Thyroid gland (tissue), 4 donors: Measurements from ENCODE around the gene CREB3L2. TPM values are rescaled to one million over a fixed set of nuclear protein-coding genes. Genes with fewer than 3 reads are reported as not detected.

ENCODE experiments used
- DNase-seq, 2 donors: peaks; one replicate each; pipeline ENCODE4 v3.0.0-alpha.2; 2019
- H3K27ac ChIP-seq, 3 donors: fragments of 200-600 bp; sonication (generic); 1 replicate in 2 of 3; 2 replicates in 1 of 3; pipeline ENCODE4 v1.5.1; 2016 to 2019; ENCODE audit warnings: mild to moderate bottlenecking in 1 of 3, moderate library complexity in 1 of 3
- H3K27me3 ChIP-seq: fragments of 200-600 bp; sonication (generic); one replicate; pipeline ENCODE4 v1.5.1; 2019
- H3K36me3 ChIP-seq, 2 donors: fragments of 200-600 bp; sonication (generic); one replicate each; pipeline ENCODE4 v1.5.1; 2016 to 2019
- H3K4me1 ChIP-seq, 2 donors: fragments of 200-600 bp; sonication (generic); one replicate each; pipeline ENCODE4 v1.5.1; 2017 to 2019
- H3K4me3 ChIP-seq, 3 donors: fragments of 200-600 bp; sonication (generic); replicated peaks in 1 of 3; 1 replicate in 2 of 3; 2 replicates in 1 of 3; pipeline ENCODE4 v1.5.1; 2016; ENCODE audit warnings: mild to moderate bottlenecking in 1 of 3
- H3K9me3 ChIP-seq: fragments of 200-600 bp; sonication (generic); one replicate; pipeline ENCODE4 v1.5.1; 2017
- POLR2A ChIP-seq, 2 donors: fragments of 450-650 bp; IDR thresholded peaks; one replicate each; pipeline ENCODE4 v1.6.1; 2017; ENCODE audit warnings: antibody characterized with exemption in 2 of 2, mild to moderate bottlenecking in 2 of 2, moderate library complexity in 1 of 2
- WGBS, 2 donors: methylation state at CpG; one replicate each; pipeline ENCODE4 v1.1.5; 2017; 5-methylcytosine and 5-hydroxymethylcytosine counted together
- intact Hi-C: fragments of 100-400 bp; cut with DNase I; formaldehyde crosslinking; loops from one replicate; pipeline ENCODE4 v1.15.1; 2023
- total RNA-seq, 4 donors: library from RNA; depleted of rRNA; stranded (reverse); fragments of >200 nt; gene quantifications; one replicate each; pipeline ENCODE4 v1.2.3, GENCODE V29; 2016
- TF ChIP-seq, protein P1 (sequence below), 6 experiments: fragments of 200-600 bp in 3 of 6; fragments of 450-650 bp in 3 of 6; sonication (generic) in 3 of 6; IDR thresholded peaks; one replicate each; pipeline ENCODE4 v1.5.1; 2016 to 2019; ENCODE audit warnings: antibody characterized with exemption in 6 of 6, mild to moderate bottlenecking in 2 of 6, inconsistent platforms in 1 of 6, moderate library complexity in 1 of 6

CREB3L2 gene
- total RNA-seq, 4 donors from 2014 or later: 86.1 to 143 (median 103) TPM

DNA sequence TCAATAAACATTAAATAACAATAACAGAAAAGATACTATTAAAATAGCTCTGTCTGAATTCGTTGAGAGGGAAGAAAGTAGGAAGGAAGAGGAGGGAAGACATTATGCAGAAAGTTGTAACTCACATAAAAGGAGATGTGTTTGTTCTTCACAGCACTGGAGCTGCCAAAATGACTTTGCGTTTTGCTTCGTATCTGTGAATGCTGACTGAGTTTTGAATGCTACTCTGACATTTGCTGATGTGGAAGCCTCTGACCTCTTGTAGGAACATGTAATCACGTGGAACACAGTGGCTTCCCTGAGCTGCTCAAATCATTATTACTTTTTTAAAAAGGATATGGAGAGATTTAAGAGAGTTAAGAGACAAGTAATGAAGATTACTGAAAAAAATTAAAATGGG lies 139.5 kb downstream of the CREB3L2 start:
- 53 to 67% methylated on average over 4 of the region's 4 CpGs for WGBS, 2 donors
- no peaks in the 10 kb centered on the region for H3K27me3 ChIP-seq
- DNase-seq: no peak
- H3K9me3 ChIP-seq: no peaks in the 10 kb centered on the region
- no peak overlapping the region for H3K4me3 ChIP-seq
- intact Hi-C loops: no loop called here
- TF ChIP-seq, protein P1, sequence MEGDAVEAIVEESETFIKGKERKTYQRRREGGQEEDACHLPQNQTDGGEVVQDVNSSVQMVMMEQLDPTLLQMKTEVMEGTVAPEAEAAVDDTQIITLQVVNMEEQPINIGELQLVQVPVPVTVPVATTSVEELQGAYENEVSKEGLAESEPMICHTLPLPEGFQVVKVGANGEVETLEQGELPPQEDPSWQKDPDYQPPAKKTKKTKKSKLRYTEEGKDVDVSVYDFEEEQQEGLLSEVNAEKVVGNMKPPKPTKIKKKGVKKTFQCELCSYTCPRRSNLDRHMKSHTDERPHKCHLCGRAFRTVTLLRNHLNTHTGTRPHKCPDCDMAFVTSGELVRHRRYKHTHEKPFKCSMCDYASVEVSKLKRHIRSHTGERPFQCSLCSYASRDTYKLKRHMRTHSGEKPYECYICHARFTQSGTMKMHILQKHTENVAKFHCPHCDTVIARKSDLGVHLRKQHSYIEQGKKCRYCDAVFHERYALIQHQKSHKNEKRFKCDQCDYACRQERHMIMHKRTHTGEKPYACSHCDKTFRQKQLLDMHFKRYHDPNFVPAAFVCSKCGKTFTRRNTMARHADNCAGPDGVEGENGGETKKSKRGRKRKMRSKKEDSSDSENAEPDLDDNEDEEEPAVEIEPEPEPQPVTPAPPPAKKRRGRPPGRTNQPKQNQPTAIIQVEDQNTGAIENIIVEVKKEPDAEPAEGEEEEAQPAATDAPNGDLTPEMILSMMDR (IDR thresholded peaks at IDR 0.05): no peak
- TF ChIP-seq POLR2A (IDR thresholded peaks at IDR 0.05): no peak
- peaks cover 0 to 8% of the 10 kb centered on the region in 2 donors for H3K36me3 ChIP-seq
- no peak overlapping the region for H3K27ac ChIP-seq
- no peaks in the 10 kb centered on the region for H3K4me1 ChIP-seq

DNA sequence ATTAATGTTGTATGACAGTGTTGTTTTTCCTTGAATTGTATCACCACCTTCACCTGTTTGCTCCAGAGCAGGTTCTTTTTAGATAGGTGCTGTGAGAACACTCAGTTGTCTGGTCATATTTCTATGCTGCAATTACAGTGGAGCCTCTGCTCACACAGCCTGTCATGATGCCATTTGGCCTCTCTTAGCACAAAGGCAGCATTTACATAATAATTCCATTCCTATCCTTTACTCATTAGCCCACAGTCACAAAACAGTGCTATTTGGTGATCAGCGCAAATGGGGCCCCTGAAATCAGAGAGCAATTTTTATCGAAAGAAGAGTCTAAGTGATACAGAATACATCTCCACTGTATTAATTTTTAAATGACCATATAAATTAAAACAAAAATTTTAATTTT lies 141.3 kb downstream of the CREB3L2 start:
- H3K9me3 ChIP-seq: no peaks in the 10 kb centered on the region
- no peaks in the 10 kb centered on the region for H3K27me3 ChIP-seq
- H3K27ac ChIP-seq: no peak overlapping the region
- no peak overlapping the region for H3K4me3 ChIP-seq
- no peak for TF ChIP-seq POLR2A (IDR thresholded peaks at IDR 0.05)
- TF ChIP-seq, protein P1 (IDR thresholded peaks at IDR 0.05): no peak
- no peak for DNase-seq
- H3K4me1 ChIP-seq: no peaks in the 10 kb centered on the region
- WGBS, 2 donors: 98 to 99% methylated on average over 2 of the region's 2 CpGs
- H3K36me3 ChIP-seq: peaks cover 0 to 7% of the 10 kb centered on the region in 2 donors
- intact Hi-C loops: no loop called here

DNA sequence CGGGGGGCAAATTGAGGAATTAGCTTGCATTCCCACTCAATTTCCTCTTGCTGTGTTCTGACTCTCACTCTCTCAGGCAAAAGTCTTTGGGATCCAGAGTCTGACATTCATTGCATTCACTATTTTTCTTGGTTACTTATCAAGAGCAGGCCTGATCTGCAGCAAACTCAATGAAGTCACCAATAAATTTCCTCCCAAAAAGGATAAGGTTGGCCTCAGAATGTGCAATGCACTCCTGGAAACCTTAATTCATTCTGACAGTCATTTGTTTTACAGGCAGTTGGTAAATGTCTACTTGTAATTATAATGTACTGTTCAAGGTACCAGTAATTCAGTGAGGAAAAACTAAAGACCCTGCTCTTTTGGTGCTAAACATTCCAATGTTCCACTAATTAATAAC lies 148.8 kb downstream of the CREB3L2 start:
- no peaks in the 10 kb centered on the region for H3K4me1 ChIP-seq
- WGBS, 2 donors: 90 to 95% methylated on average over 1 of the region's 1 CpG
- no peaks in the 10 kb centered on the region for H3K27me3 ChIP-seq
- TF ChIP-seq, protein P1 (IDR thresholded peaks at IDR 0.05): no peak
- TF ChIP-seq POLR2A (IDR thresholded peaks at IDR 0.05): no peak
- no peak for DNase-seq
- intact Hi-C loops: no loop called here
- no peak overlapping the region for H3K4me3 ChIP-seq
- no peaks in the 10 kb centered on the region for H3K36me3 ChIP-seq
- H3K27ac ChIP-seq: no peak overlapping the region
- no peaks in the 10 kb centered on the region for H3K9me3 ChIP-seq

DNA sequence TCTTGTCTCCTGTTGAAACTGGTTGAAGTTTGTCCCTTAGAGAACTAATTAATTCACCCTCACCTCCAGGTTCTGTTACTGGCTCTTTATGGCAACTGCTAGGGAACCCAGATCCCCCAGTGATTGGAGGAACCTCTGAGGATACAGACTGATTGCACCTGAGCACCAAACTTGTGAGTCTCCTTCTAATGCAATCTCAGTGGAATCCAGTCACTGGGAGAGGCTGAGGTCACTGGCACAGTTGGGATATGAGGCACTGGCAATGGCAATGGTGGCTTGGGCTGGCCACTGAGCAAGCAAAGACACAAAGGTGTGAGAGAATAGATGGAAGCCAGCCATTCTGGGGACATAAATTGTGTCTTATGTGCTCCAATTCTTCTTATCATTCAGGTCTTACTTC lies 149.8 kb downstream of the CREB3L2 start:
- Histone ChIP-seq H3K36me3 (no peaks in the 10 kb centered on the region), H3K4me1 (peaks cover 0 to 3% of the 10 kb centered on the region in 2 donors), H3K4me3 (no peak overlapping the region), H3K27me3 (no peaks in the 10 kb centered on the region), H3K27ac (no peak overlapping the region), H3K9me3 (no peaks in the 10 kb centered on the region)
- intact Hi-C loops: no loop called here
- DNase-seq: no peak
- TF ChIP-seq, protein P1 (IDR thresholded peaks at IDR 0.05): no peak
- no peak for TF ChIP-seq POLR2A (IDR thresholded peaks at IDR 0.05)

DNA sequence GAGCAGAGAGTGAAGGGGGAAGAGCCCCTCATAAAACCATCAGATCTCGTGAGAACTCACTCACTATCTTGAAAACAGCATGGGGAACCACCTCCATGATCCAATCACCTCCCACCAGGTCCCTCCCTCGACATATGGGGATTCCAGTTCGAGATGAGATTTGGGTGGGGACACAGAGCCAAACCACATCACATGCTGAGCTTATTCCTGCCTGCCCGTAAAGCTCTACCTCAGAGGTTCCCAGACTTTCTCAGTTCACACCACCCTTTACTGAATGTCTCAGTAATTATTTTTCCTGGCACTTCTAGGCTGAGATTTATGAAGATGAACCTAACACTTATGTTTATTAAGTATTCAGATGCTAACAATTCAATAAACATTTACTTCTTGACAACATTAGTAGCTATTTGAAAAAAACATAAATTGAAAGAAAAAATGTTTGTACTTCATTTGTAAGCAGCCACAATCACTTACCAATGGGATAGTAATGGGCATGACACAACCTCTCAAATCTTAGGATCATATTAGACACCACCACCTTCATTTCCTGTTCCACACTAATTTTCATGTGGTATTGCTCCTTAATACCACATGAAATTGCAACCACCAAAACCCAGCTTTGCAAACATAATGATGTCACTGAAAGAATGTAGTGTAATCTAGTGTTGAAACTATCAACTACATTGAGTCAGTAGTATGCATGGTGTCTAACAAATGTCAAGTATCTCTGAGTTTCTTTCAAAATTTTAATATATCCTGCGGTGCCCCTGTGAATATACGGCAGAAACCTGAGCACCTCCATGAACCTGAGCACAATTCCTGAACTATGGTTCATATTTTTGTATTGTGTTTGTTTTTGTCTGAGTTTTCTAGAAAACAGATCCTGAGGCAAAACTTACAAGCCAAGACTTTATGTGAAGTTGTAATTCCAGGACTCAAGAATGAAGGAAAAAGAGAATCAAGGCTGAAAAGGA lies 150.6 kb downstream of the CREB3L2 start:
- no peak for TF ChIP-seq POLR2A (IDR thresholded peaks at IDR 0.05)
- TF ChIP-seq, protein P1 (IDR thresholded peaks at IDR 0.05): no peak
- Histone ChIP-seq H3K27me3 (no peaks in the 10 kb centered on the region), H3K9me3 (no peaks in the 10 kb centered on the region), H3K4me1 (peaks cover 0 to 6% of the 10 kb centered on the region in 2 donors), H3K4me3 (no peak overlapping the region), H3K27ac (peak overlapping the region in 1 of 3 donors; percentile 13), H3K36me3 (no peaks in the 10 kb centered on the region)
- intact Hi-C loops: no loop called here
- no peak for DNase-seq
- 92 to 94% methylated on average over 6 of the region's 6 CpGs for WGBS, 2 donors
